ENCODE data around the gene SPOUT1. TPM values are rescaled to one million over a fixed set of nuclear protein-coding genes. Genes with fewer than 3 reads are reported as not detected.
"Not testable (repeated sequence)": the region's sequence is repeated elsewhere in the genome, so short reads cannot be mapped to it uniquely, and the experiment has no call there.

SPOUT1 gene
- total RNA-seq, 1 experiment from 2014 or later, result 66.4 TPM

- H3K9me3 ChIP-seq (ENCODE audit: low read depth, low read length, poor library complexity, severe bottlenecking), result no peaks in the 10 kb centered on the region
- ChIA-PET CTCF (interaction anchor here (0.7 to 0.8 kb wide), 2 partner anchors 18 to 175 kb away, joined by 3 read pairs; no protein-coding TSS in a partner anchor), POLR2A (ENCODE audit: low non-redundant PET) (interaction anchor here (0.6 kb wide), 1 partner anchor 32 kb away, joined by 3 read pairs; the partner anchor contains the start of gene SPOUT1)
- BruUV-seq (replicated peaks), result no TSS peak
- no peaks in the 10 kb centered on the region for H3K36me3 ChIP-seq (ENCODE audit: insufficient read depth, low read length, poor library complexity, severe bottlenecking)
- intact Hi-C loops (cut with micrococcal nuclease; ENCODE audit: unreplicated experiment), result loop anchor here (5.0 kb wide), 1 partner anchor 86 kb away; the partner anchor contains the start of genes DOLK and NUP188
- no peak overlapping the region for H3K4me3 ChIP-seq (ENCODE audit: low read depth, low read length, poor library complexity, severe bottlenecking)
- peaks cover 7% of the 10 kb centered on the region for H3K4me1 ChIP-seq (ENCODE audit: insufficient read depth, low read length, poor library complexity, severe bottlenecking)
- TF ChIP-seq CTCF (conservative IDR thresholded peaks at IDR 0.05; ENCODE audit: low read depth, low read length) (no peak), EZH2 (IDR thresholded peaks at IDR 0.05; ENCODE audit: borderline replicate concordance, low read depth, low read length, poor library complexity, severe bottlenecking) (no peak)
- no peak for DNase-seq (ENCODE audit: low spot score)
- H3K27ac ChIP-seq (ENCODE audit: low read depth, low read length, poor library complexity, severe bottlenecking), result no peak overlapping the region
- H3K27me3 ChIP-seq (replicated peaks; ENCODE audit: insufficient read depth, low read depth, low read length, poor library complexity), result no peaks in the 10 kb centered on the region
Observed at GRCh38 chr9:128861501-128861900, 31.9 kb upstream of the SPOUT1 start.

GRCh38 chr9:128860937-128861336 lies 31.3 kb upstream of the SPOUT1 start:
- Histone ChIP-seq H3K4me1 (ENCODE audit: insufficient read depth, low read length, poor library complexity, severe bottlenecking) (peaks cover 7% of the 10 kb centered on the region), H3K36me3 (ENCODE audit: insufficient read depth, low read length, poor library complexity, severe bottlenecking) (no peaks in the 10 kb centered on the region), H3K27ac (ENCODE audit: low read depth, low read length, poor library complexity, severe bottlenecking) (no peak overlapping the region), H3K27me3 (replicated peaks; ENCODE audit: insufficient read depth, low read depth, low read length, poor library complexity) (no peaks in the 10 kb centered on the region), H3K4me3 (ENCODE audit: low read depth, low read length, poor library complexity, severe bottlenecking) (no peak overlapping the region), H3K9me3 (ENCODE audit: low read depth, low read length, poor library complexity, severe bottlenecking) (no peaks in the 10 kb centered on the region)
- no peak for DNase-seq (ENCODE audit: low spot score)
- intact Hi-C loops (cut with micrococcal nuclease; ENCODE audit: unreplicated experiment), result loop anchor here (5.0 kb wide), 1 partner anchor 86 kb away; the partner anchor contains the start of genes DOLK and NUP188
- ChIA-PET POLR2A (ENCODE audit: low non-redundant PET) (no interaction called here), CTCF (interaction anchor here (0.7 to 0.8 kb wide), 3 partner anchors 18 to 175 kb away, joined by 3 to 5 read pairs (median 3); no protein-coding TSS in a partner anchor)
- no TSS peak for BruUV-seq (replicated peaks)
- no peak for TF ChIP-seq EZH2 (IDR thresholded peaks at IDR 0.05; ENCODE audit: borderline replicate concordance, low read depth, low read length, poor library complexity, severe bottlenecking)
- no peak for TF ChIP-seq CTCF (conservative IDR thresholded peaks at IDR 0.05; ENCODE audit: low read depth, low read length)

- POLR2A ChIA-PET (ENCODE audit: low non-redundant PET); BruUV-seq (replicated peaks): not testable (repeated sequence)
- CTCF ChIA-PET, result interaction anchor here (0.7 kb wide), 1 partner anchor 69 kb away, joined by 7 read pairs; no protein-coding TSS in a partner anchor
Observed at GRCh38 chr9:128858476-128858875, 28.9 kb upstream of the SPOUT1 start.

GRCh38 chr9:128854454-128854853 lies 24.9 kb upstream of the SPOUT1 start:
- H3K9me3 ChIP-seq (ENCODE audit: low read depth, low read length, poor library complexity, severe bottlenecking), result not testable (repeated sequence)

More at GRCh38 chr9:128858476-128858875, 28.9 kb upstream of the SPOUT1 start:
- H3K4me3 ChIP-seq (ENCODE audit: low read depth, low read length, poor library complexity, severe bottlenecking); H3K36me3 ChIP-seq (ENCODE audit: insufficient read depth, low read length, poor library complexity, severe bottlenecking); DNase-seq (ENCODE audit: low spot score); H3K27me3 ChIP-seq (replicated peaks; ENCODE audit: insufficient read depth, low read depth, low read length, poor library complexity); H3K4me1 ChIP-seq (ENCODE audit: insufficient read depth, low read length, poor library complexity, severe bottlenecking); intact Hi-C loops (cut with micrococcal nuclease; ENCODE audit: unreplicated experiment); H3K9me3 ChIP-seq (ENCODE audit: low read depth, low read length, poor library complexity, severe bottlenecking); H3K27ac ChIP-seq (ENCODE audit: low read depth, low read length, poor library complexity, severe bottlenecking): not testable (repeated sequence)

GRCh38 chr9:128852646-128853045 lies 23.1 kb upstream of the SPOUT1 start:
- intact Hi-C loops (cut with micrococcal nuclease; ENCODE audit: unreplicated experiment), result loop anchor here (2.0 kb wide), 1 partner anchor 76 kb away; no protein-coding TSS in a partner anchor
- BruUV-seq (replicated peaks); H3K9me3 ChIP-seq (ENCODE audit: low read depth, low read length, poor library complexity, severe bottlenecking); H3K4me1 ChIP-seq (ENCODE audit: insufficient read depth, low read length, poor library complexity, severe bottlenecking); H3K27ac ChIP-seq (ENCODE audit: low read depth, low read length, poor library complexity, severe bottlenecking); H3K4me3 ChIP-seq (ENCODE audit: low read depth, low read length, poor library complexity, severe bottlenecking); H3K36me3 ChIP-seq (ENCODE audit: insufficient read depth, low read length, poor library complexity, severe bottlenecking); POLR2A ChIA-PET (ENCODE audit: low non-redundant PET); DNase-seq (ENCODE audit: low spot score); H3K27me3 ChIP-seq (replicated peaks; ENCODE audit: insufficient read depth, low read depth, low read length, poor library complexity): not testable (repeated sequence)
- CTCF ChIA-PET, result interaction anchor here (0.5 to 1.0 kb wide), 5 partner anchors 27 to 124 kb away, joined by 3 to 5 read pairs (median 3); no protein-coding TSS in a partner anchor

More at GRCh38 chr9:128854454-128854853, 24.9 kb upstream of the SPOUT1 start:
- CTCF ChIA-PET; H3K27ac ChIP-seq (ENCODE audit: low read depth, low read length, poor library complexity, severe bottlenecking); H3K27me3 ChIP-seq (replicated peaks; ENCODE audit: insufficient read depth, low read depth, low read length, poor library complexity); H3K4me1 ChIP-seq (ENCODE audit: insufficient read depth, low read length, poor library complexity, severe bottlenecking); POLR2A ChIA-PET (ENCODE audit: low non-redundant PET); intact Hi-C loops (cut with micrococcal nuclease; ENCODE audit: unreplicated experiment); BruUV-seq (replicated peaks); H3K36me3 ChIP-seq (ENCODE audit: insufficient read depth, low read length, poor library complexity, severe bottlenecking); H3K4me3 ChIP-seq (ENCODE audit: low read depth, low read length, poor library complexity, severe bottlenecking); DNase-seq (ENCODE audit: low spot score): not testable (repeated sequence)
